ENCODE data around the gene BTBD7. TPM values are rescaled to one million over a fixed set of nuclear protein-coding genes. Genes with fewer than 3 reads are reported as not detected.

Gene BTBD7
- total and polyA plus RNA-seq, 9 of the 15 experiments (the other 6 are each of a cell fraction or from before 2014, with no cell fraction given): 2.5 to 12.9 (median 6.2) TPM

- in situ Hi-C loops (cut with MboI) (no loop called here), intact Hi-C loops (cut with micrococcal nuclease) (no loop called here)
- DNase-seq (ENCODE audit: extremely low read depth in 1 of 4, low spot score in 3 of 4): no peak
- ChIA-PET CTCF (ENCODE audit: low intra/inter-chr PET ratio) (no interaction called here), POLR2A (no interaction called here)
- Histone ChIP-seq H3K9me1 (ENCODE audit: control insufficient read depth, insufficient read depth, low read length) (no peaks in the 10 kb centered on the region), H3K9me3 (replicated peaks; ENCODE audit: control insufficient read depth, insufficient read depth, low read depth, low read length) (no peaks in the 10 kb centered on the region), H3K9ac (ENCODE audit: insufficient read depth in 1 of 2, low read depth in 2 of 2, low read length in 2 of 2) (no peak overlapping the region), H3K27ac (ENCODE audit: extremely low read depth, low read depth, low read length) (no peak overlapping the region), H3K27me3 (ENCODE audit: control insufficient read depth in 2 of 2, insufficient read depth in 2 of 2, low read length in 2 of 2) (no peaks in the 10 kb centered on the region), H2AFZ (ENCODE audit: low read depth, low read length) (no peak overlapping the region), H3K4me3 (no peak overlapping the region), H4K20me1 (replicated peaks; ENCODE audit: control insufficient read depth, insufficient read depth, low read length) (no peaks in the 10 kb centered on the region), H3K36me3 (ENCODE audit: control insufficient read depth, insufficient read depth, low read length) (no peaks in the 10 kb centered on the region), H3K79me2 (ENCODE audit: control insufficient read depth, insufficient read depth, low read length) (peaks cover 65% of the 10 kb centered on the region), H3K4me2 (ENCODE audit: insufficient read depth, low read length) (no peak overlapping the region), H3K4me1 (replicated peaks in 1 of 2; ENCODE audit: control insufficient read depth in 2 of 2, insufficient read depth in 2 of 2, low read length in 2 of 2) (peaks cover 0 to 28% of the 10 kb centered on the region in 2 experiments; a peak in 3 of 5 replicates)
- ATAC-seq: no peak
- FAIRE-seq: no peak
- no TSS peak for BruUV-seq (replicated peaks)
- TF ChIP-seq DMBX1 (CRISPR knock-in tag; IDR thresholded peaks at IDR 0.05; ENCODE audit: borderline replicate concordance): no peak
Observed at GRCh38 chr14:93315575-93315974, 17.3 kb downstream of the BTBD7 start.

GRCh38 chr14:93311082-93311481, 21.8 kb downstream of the BTBD7 start:
- POLR2A ChIA-PET: no interaction called here
- H4K20me1 ChIP-seq (replicated peaks; ENCODE audit: control insufficient read depth, insufficient read depth, low read length): no peaks in the 10 kb centered on the region
- no peak for DNase-seq (ENCODE audit: extremely low read depth in 1 of 4, low spot score in 3 of 4)
- H3K9me3 ChIP-seq (replicated peaks; ENCODE audit: control insufficient read depth, insufficient read depth, low read depth, low read length): no peaks in the 10 kb centered on the region
- H3K27me3 ChIP-seq (ENCODE audit: control insufficient read depth in 2 of 2, insufficient read depth in 2 of 2, low read length in 2 of 2): no peaks in the 10 kb centered on the region
- no peaks in the 10 kb centered on the region for H3K9me1 ChIP-seq (ENCODE audit: control insufficient read depth, insufficient read depth, low read length)
- H3K79me2 ChIP-seq (ENCODE audit: control insufficient read depth, insufficient read depth, low read length): peaks cover 48% of the 10 kb centered on the region
- H3K4me2 ChIP-seq (ENCODE audit: insufficient read depth, low read length): no peak overlapping the region
- no peak overlapping the region for H3K27ac ChIP-seq (ENCODE audit: extremely low read depth, low read depth, low read length)
- in situ Hi-C loops (cut with MboI) (no loop called here), intact Hi-C loops (cut with micrococcal nuclease) (no loop called here)
- ATAC-seq: no peak
- TF ChIP-seq MTA1 (IDR thresholded peaks at IDR 0.05; ENCODE audit: borderline replicate concordance): no peak
- TF ChIP-seq, protein P1, sequence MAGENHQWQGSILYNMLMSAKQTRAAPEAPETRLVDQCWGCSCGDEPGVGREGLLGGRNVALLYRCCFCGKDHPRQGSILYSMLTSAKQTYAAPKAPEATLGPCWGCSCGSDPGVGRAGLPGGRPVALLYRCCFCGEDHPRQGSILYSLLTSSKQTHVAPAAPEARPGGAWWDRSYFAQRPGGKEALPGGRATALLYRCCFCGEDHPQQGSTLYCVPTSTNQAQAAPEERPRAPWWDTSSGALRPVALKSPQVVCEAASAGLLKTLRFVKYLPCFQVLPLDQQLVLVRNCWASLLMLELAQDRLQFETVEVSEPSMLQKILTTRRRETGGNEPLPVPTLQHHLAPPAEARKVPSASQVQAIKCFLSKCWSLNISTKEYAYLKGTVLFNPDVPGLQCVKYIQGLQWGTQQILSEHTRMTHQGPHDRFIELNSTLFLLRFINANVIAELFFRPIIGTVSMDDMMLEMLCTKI (IDR thresholded peaks at IDR 0.05; ENCODE audit: partially characterized antibody): no peak
- WGBS (ENCODE audit: insufficient coverage, low coverage, missing lambda C conversion rate): 67% methylated on average over 1 of the region's 1 CpG
- peaks cover 0 to 4% of the 10 kb centered on the region in 2 experiments; a peak in 3 of 5 replicates for H3K4me1 ChIP-seq (replicated peaks in 1 of 2; ENCODE audit: control insufficient read depth in 2 of 2, insufficient read depth in 2 of 2, low read length in 2 of 2)
- H3K4me3 ChIP-seq: no peak overlapping the region
- H3K36me3 ChIP-seq (ENCODE audit: control insufficient read depth, insufficient read depth, low read length): no peaks in the 10 kb centered on the region
- no peak for FAIRE-seq
- no peak overlapping the region for H2AFZ ChIP-seq (ENCODE audit: low read depth, low read length)
- CTCF ChIA-PET (ENCODE audit: low intra/inter-chr PET ratio): no interaction called here
- H3K9ac ChIP-seq (ENCODE audit: insufficient read depth in 1 of 2, low read depth in 2 of 2, low read length in 2 of 2): no peak overlapping the region
- BruUV-seq (replicated peaks): no TSS peak

Measured in K562 (cell line).